A549 treated with Mapracorat at 1 μM for 4 hours (cell line): ENCODE data around the gene APPL1. TPM values are rescaled to one million over a fixed set of nuclear protein-coding genes. Genes with fewer than 3 reads are reported as not detected.

Experiments used
- total RNA-seq: library from RNA; stranded (reverse); fragments of 200-300 nt; extraction: Qiagen RNA extraction; gene quantifications from 5 replicates; pipeline ENCODE4 v1.2.3, GENCODE V29; 2022

Gene APPL1, protein sequence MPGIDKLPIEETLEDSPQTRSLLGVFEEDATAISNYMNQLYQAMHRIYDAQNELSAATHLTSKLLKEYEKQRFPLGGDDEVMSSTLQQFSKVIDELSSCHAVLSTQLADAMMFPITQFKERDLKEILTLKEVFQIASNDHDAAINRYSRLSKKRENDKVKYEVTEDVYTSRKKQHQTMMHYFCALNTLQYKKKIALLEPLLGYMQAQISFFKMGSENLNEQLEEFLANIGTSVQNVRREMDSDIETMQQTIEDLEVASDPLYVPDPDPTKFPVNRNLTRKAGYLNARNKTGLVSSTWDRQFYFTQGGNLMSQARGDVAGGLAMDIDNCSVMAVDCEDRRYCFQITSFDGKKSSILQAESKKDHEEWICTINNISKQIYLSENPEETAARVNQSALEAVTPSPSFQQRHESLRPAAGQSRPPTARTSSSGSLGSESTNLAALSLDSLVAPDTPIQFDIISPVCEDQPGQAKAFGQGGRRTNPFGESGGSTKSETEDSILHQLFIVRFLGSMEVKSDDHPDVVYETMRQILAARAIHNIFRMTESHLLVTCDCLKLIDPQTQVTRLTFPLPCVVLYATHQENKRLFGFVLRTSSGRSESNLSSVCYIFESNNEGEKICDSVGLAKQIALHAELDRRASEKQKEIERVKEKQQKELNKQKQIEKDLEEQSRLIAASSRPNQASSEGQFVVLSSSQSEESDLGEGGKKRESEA
- total RNA-seq = 12.9 to 21.1 TPM (median 17.6 TPM) in 5 replicates

DNA sequence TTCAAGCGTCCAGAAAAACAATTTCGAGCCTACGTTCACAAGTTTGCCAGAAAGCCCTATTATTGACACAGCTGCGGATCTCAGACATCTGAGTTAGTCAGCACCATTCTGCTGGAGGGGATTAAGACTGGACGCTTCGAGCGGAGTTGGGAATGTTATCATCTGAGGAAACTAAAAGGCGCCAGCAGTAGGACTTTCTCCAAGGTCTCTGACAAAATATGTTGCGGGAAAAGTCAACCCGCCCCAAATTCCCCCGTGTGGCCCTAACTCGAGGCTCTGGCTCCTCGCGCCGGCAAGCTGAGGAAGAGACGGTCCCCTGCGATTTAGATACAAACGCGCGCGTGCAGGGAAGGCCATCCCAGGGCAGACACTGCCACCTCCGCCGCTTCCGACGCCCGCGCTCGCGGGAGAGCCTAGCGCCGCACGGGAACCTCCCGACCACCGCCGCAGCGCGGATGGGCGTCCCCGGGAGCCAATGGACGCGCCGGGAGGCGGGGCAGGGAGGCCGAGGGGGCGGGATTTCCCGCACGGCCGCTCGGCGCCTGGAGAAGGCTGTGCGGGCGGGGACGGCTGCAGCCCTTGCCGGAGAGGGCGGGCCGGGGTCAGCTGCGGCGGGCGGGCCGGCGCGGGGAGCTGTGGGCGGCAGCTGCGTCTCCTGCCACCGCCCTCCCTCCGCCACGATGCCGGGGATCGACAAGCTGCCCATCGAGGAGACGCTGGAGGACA is at the start of gene APPL1:
TSS of gene APPL1 (plus strand) at position 526 of the 726 bp plus-strand sequence. CDS start at position 681, 155 bp downstream.

DNA sequence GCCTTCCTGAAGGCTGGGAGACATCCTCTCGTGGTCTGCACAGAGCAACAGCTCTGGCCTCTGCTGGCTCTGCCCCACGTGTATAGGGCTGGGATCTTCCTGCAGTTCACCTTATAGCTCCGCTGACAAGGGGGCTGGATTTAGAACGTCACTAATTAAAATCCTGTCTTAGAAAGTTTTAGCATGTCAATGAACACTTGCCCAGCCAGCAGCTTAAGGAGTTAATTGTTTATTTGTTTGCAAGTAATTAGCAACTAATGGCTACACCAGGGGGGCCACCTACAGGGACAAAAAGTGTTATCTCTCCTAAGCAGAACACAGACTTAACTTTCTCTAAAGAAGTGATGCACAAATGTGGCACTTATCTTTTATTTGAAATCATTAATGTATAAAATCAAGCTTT is 27.6 kb upstream of the APPL1 start, which contains the start of gene HESX1:
TSS of gene HESX1 (minus strand) at position 84 of the 403 bp plus-strand sequence. CDS start at position 24, 60 bp downstream.

DNA sequence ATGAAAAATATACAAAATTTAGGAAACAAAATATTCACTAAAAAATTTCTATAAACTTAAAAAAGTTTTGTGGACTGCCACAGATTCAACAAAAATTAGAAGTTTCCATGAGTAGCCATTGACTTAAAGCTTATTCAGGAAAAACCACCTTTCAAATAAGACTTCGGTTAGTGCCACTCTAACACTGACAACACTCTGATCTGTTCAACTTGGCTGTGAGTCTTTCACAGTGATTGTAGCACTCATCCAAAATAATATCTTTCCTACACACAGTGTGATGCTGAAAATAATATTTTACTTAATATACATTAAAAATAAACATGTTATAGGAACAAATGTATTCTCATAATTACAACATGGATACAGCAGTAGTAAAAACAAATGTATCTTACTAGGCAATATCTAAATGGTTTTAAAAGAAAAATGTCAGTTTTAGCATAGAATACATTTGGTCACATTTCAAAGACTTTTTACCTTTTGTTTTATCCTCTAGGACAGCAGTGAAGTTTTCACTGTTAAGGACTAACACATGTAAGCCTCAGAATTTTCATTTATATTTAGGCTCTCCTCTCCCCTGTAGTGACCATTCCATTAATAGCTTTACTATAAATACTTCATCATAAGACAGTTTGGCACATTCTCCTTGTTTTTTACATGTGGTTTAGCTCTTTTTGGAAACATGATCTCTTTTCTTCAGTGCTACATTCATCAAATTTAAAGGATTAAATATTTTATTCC is 64.8 kb downstream of the APPL1 start, which contains the start of gene ASB14:
TSS of gene ASB14 (minus strand) at position 527 of the 738 bp plus-strand sequence. CDS start 652 bp downstream, outside the sequence.

Other genes with a start within 250 kb of the APPL1 start
- 0.36 to 0.62 TPM (median 0.37 TPM) in 5 replicates for gene SPATA12, start 167.1 kb upstream of the APPL1 start, total RNA-seq
- gene IL17RD, start 62.4 kb upstream of the APPL1 start, total RNA-seq = 0.54 to 1.4 TPM (median 1.1 TPM) in 5 replicates
- 0.31 to 0.72 TPM (median 0.34 TPM) in 3 of 5 replicates, not detected in the others for gene HESX1, start 27.8 kb upstream of the APPL1 start, total RNA-seq
- not detected in 5 replicates for gene ASB14, start 65.0 kb downstream of the APPL1 start, total RNA-seq